ENCODE measurements around the gene PIEZO1.

DNA sequence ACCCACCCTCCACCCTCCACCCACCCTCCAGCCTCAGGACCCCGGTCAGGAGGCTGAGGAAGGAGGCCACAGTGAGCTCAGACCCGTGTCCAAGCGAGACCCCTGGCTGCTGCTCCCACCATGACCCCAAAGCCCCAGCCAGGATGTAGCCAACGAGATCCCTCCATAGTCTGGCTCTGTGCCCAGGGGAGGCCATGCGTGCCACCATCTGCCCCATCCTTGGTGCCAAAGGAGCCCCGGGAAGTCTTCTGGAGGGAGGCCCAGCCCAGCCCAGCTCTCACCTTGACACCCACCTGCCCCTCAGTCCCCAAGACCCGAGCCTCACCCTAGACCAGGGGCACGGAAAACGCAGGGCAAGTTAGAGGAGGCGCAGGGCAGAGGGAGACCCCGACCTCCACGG lies 34.2 kb downstream of the PIEZO1 start:
- TF ChIP-seq EZH2 (IDR thresholded peaks at IDR 0.05; ENCODE audit: low read depth, unreplicated experiment), result no peak
- TF ChIP-seq, protein P1, sequence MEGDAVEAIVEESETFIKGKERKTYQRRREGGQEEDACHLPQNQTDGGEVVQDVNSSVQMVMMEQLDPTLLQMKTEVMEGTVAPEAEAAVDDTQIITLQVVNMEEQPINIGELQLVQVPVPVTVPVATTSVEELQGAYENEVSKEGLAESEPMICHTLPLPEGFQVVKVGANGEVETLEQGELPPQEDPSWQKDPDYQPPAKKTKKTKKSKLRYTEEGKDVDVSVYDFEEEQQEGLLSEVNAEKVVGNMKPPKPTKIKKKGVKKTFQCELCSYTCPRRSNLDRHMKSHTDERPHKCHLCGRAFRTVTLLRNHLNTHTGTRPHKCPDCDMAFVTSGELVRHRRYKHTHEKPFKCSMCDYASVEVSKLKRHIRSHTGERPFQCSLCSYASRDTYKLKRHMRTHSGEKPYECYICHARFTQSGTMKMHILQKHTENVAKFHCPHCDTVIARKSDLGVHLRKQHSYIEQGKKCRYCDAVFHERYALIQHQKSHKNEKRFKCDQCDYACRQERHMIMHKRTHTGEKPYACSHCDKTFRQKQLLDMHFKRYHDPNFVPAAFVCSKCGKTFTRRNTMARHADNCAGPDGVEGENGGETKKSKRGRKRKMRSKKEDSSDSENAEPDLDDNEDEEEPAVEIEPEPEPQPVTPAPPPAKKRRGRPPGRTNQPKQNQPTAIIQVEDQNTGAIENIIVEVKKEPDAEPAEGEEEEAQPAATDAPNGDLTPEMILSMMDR (conservative IDR thresholded peaks at IDR 0.05; ENCODE audit: low read depth in 2 of 2), result no peak
- no peak for TF ChIP-seq POLR2AphosphoS5 (IDR thresholded peaks at IDR 0.05; ENCODE audit: low read depth)
- TF ChIP-seq, protein P2, sequence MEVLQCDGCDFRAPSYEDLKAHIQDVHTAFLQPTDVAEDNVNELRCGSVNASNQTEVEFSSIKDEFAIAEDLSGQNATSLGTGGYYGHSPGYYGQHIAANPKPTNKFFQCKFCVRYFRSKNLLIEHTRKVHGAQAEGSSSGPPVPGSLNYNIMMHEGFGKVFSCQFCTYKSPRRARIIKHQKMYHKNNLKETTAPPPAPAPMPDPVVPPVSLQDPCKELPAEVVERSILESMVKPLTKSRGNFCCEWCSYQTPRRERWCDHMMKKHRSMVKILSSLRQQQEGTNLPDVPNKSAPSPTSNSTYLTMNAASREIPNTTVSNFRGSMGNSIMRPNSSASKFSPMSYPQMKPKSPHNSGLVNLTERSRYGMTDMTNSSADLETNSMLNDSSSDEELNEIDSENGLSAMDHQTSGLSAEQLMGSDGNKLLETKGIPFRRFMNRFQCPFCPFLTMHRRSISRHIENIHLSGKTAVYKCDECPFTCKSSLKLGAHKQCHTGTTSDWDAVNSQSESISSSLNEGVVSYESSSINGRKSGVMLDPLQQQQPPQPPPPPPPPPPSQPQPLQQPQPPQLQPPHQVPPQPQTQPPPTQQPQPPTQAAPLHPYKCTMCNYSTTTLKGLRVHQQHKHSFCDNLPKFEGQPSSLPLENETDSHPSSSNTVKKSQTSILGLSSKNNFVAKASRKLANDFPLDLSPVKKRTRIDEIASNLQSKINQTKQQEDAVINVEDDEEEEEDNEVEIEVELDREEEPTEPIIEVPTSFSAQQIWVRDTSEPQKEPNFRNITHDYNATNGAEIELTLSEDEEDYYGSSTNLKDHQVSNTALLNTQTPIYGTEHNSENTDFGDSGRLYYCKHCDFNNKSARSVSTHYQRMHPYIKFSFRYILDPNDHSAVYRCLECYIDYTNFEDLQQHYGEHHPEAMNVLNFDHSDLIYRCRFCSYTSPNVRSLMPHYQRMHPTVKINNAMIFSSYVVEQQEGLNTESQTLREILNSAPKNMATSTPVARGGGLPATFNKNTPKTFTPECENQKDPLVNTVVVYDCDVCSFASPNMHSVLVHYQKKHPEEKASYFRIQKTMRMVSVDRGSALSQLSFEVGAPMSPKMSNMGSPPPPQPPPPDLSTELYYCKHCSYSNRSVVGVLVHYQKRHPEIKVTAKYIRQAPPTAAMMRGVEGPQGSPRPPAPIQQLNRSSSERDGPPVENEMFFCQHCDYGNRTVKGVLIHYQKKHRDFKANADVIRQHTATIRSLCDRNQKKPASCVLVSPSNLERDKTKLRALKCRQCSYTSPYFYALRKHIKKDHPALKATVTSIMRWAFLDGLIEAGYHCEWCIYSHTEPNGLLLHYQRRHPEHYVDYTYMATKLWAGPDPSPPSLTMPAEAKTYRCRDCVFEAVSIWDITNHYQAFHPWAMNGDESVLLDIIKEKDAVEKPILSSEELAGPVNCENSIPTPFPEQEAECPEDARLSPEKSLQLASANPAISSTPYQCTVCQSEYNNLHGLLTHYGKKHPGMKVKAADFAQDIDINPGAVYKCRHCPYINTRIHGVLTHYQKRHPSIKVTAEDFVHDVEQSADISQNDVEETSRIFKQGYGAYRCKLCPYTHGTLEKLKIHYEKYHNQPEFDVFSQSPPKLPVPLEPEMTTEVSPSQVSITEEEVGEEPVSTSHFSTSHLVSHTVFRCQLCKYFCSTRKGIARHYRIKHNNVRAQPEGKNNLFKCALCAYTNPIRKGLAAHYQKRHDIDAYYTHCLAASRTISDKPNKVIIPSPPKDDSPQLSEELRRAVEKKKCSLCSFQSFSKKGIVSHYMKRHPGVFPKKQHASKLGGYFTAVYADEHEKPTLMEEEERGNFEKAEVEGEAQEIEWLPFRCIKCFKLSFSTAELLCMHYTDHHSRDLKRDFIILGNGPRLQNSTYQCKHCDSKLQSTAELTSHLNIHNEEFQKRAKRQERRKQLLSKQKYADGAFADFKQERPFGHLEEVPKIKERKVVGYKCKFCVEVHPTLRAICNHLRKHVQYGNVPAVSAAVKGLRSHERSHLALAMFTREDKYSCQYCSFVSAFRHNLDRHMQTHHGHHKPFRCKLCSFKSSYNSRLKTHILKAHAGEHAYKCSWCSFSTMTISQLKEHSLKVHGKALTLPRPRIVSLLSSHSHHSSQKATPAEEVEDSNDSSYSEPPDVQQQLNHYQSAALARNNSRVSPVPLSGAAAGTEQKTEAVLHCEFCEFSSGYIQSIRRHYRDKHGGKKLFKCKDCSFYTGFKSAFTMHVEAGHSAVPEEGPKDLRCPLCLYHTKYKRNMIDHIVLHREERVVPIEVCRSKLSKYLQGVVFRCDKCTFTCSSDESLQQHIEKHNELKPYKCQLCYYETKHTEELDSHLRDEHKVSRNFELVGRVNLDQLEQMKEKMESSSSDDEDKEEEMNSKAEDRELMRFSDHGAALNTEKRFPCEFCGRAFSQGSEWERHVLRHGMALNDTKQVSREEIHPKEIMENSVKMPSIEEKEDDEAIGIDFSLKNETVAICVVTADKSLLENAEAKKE (CRISPR knock-in tag; IDR thresholded peaks at IDR 0.05), result no peak
- TF ChIP-seq, protein P3, sequence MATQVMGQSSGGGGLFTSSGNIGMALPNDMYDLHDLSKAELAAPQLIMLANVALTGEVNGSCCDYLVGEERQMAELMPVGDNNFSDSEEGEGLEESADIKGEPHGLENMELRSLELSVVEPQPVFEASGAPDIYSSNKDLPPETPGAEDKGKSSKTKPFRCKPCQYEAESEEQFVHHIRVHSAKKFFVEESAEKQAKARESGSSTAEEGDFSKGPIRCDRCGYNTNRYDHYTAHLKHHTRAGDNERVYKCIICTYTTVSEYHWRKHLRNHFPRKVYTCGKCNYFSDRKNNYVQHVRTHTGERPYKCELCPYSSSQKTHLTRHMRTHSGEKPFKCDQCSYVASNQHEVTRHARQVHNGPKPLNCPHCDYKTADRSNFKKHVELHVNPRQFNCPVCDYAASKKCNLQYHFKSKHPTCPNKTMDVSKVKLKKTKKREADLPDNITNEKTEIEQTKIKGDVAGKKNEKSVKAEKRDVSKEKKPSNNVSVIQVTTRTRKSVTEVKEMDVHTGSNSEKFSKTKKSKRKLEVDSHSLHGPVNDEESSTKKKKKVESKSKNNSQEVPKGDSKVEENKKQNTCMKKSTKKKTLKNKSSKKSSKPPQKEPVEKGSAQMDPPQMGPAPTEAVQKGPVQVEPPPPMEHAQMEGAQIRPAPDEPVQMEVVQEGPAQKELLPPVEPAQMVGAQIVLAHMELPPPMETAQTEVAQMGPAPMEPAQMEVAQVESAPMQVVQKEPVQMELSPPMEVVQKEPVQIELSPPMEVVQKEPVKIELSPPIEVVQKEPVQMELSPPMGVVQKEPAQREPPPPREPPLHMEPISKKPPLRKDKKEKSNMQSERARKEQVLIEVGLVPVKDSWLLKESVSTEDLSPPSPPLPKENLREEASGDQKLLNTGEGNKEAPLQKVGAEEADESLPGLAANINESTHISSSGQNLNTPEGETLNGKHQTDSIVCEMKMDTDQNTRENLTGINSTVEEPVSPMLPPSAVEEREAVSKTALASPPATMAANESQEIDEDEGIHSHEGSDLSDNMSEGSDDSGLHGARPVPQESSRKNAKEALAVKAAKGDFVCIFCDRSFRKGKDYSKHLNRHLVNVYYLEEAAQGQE (IDR thresholded peaks at IDR 0.05; ENCODE audit: unreplicated experiment), result no peak
- no peak for TF ChIP-seq EZH2phosphoT487 (IDR thresholded peaks at IDR 0.05; ENCODE audit: unreplicated experiment)
- TF ChIP-seq JUNB (IDR thresholded peaks at IDR 0.05; ENCODE audit: unreplicated experiment), result no peak
- TF ChIP-seq ZNF331 (CRISPR knock-in tag; IDR thresholded peaks at IDR 0.05; ENCODE audit: low read depth), result no peak
- TF ChIP-seq STAT1 (IDR thresholded peaks at IDR 0.05; ENCODE audit: unreplicated experiment), result no peak
- TF ChIP-seq CREB1 (CRISPR knock-in tag; IDR thresholded peaks at IDR 0.05; ENCODE audit: low read depth), result no peak
- TF ChIP-seq, protein P4, sequence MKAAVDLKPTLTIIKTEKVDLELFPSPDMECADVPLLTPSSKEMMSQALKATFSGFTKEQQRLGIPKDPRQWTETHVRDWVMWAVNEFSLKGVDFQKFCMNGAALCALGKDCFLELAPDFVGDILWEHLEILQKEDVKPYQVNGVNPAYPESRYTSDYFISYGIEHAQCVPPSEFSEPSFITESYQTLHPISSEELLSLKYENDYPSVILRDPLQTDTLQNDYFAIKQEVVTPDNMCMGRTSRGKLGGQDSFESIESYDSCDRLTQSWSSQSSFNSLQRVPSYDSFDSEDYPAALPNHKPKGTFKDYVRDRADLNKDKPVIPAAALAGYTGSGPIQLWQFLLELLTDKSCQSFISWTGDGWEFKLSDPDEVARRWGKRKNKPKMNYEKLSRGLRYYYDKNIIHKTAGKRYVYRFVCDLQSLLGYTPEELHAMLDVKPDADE (IDR thresholded peaks at IDR 0.05), result no peak
- TF ChIP-seq ZNF114 (CRISPR knock-in tag; IDR thresholded peaks at IDR 0.05), result no peak
- TF ChIP-seq NANOG (IDR thresholded peaks at IDR 0.05; ENCODE audit: borderline replicate concordance), result no peak

All from GM23338 (cell line).